Ureter (tissue), 1 donor: ENCODE results near the gene TXNDC16. TPM values are rescaled to one million over a fixed set of nuclear protein-coding genes. Genes with fewer than 3 reads are reported as not detected.
"Not testable (repeated sequence)": the region's sequence is repeated elsewhere in the genome, so short reads cannot be mapped to it uniquely, and the experiment has no call there.

Experiments
- DNase-seq: peaks from one replicate; pipeline ENCODE4 v3.0.0-alpha.2; 2020; ENCODE audit warnings: low spot score
- total RNA-seq: library from RNA; stranded (reverse); gene quantifications from one replicate; pipeline ENCODE4 v1.2.4, GENCODE V29; 2023
- donor health status: DM: yes; HTN: yes; CAD: no.

Gene TXNDC16
- total RNA-seq, 1 donor from 2014 or later, result 4.0 TPM

DNA sequence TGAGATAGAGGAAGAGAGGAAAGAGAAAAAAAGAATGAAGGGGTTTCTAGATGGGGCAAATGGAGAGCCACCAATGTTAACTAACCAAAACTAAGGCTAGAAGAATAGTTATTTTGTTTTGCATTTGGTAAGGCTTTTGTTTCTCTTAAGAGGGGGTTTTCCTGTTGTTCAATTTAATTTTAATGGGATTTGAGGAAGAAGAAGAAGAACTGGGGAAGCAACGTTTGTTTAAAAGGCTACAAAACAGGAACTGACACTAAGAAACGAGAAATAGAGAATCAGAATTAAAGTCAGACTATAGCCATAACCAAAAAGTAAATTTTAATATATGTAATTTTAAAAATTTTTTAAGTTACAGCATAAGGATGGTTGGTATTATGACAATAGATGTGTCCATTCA is 13.7 kb downstream of the TXNDC16 start:
- no peak for DNase-seq

DNA sequence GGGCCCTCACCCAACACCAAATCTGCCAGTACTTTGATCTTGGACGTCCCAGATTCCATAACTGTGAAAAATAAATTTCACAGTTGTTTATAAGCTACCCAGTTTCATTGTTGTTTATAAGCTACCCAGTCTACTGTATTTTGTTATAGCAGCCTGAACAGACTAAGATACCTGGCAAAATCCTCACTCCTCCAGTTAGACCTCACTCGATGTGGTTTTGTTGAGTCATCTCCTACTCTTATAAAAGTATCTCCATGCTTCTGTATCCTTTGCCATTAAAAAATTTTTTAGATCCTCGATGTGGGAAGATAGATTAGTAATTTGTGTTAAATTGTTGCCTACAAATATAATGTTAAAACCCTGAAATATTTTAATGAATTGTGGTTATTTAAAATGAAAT is 16.0 kb downstream of the TXNDC16 start:
- DNase-seq, result no peak

DNA sequence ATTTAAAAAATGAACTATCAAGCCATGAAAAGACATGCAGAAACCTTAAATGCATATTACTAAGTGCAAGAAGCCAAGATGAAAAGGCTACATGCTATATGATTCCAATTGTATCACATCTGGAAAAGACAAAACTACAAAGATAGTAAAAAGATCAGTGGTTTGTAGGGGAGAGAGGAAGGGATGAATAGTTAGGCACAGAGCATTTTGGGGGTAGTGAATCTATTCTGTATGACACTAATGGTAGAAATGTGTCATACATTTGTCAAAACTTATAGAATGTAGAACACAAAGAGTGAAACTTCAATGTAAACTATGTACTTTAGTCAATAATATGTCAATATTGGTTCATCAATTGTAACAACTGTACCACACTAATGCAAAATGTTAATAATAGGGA is 20.8 kb downstream of the TXNDC16 start:
- DNase-seq, result no peak

DNA sequence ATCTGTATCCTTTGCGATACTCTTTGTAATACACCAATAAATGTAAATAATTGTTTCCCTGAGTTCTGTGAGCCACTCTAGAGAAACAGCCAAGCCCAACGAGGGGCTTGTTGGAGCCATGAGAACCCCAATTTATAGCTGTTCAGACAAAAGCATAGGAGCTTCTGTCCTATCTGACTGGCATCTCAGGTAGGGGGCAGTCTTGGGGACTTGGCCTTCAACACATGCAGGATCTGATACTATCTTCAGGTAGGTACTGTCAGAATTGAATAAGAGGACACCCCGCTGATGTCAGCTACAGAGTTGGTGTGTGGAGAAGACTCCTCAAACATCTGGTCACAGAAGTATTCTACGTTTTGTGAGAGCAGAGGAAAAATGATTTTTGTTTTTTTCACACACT is 25.3 kb downstream of the TXNDC16 start:
- DNase-seq, result no peak

DNA sequence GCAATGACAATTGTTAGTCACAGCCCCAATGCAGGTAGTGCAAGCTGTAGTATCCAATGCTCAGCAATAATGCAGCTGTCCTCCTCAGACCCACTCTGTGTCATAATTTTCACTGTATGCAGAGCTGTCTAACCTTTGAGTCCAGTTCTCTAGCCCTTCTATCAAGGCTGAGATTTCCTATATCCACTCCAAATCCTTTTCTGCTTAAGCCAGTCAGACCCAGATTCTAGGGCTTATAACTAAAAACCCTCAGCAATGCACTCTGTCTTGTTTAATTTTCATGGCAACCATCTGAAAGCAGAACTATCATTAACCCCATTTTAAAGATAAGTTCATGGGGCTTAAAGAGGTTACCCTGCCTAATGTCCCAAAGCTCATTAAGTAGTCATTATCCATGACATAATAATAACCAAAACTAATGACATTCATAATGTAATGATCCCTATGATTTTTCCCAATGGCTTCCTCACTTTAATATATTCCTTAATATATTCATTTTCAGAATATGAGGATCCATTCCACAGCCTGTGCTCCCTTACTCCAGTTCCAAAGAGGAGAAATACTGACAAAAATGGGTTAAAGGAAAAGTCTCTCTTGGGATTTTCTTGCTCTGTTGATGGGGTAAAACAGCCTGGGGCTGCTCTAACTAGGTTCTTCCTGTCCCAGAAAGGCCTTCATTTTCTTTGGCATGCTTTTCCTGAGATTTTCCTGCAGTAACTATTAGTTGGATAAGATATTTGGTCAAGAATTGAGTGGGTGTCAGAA is 29.5 kb downstream of the TXNDC16 start:
- no peak for DNase-seq

DNA sequence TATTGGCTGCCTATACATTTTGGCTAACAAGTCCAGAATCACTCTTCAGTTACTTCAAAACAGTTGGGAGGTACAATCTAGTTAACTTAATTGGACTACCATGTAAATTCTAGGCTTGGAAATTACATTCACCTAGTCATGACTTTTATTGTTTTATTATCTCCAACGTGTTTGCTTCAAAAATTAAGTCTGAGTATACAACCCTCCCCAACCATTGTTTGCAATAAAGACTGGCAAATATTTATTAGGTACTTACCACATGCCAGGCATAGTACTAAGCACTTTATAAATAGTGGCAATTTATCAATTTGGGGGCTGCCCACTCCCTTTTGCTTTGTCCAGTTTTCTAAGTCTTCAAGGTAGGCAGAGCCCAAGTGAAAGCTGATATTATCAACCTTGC is 30.3 kb downstream of the TXNDC16 start:
- DNase-seq, result no peak

DNA sequence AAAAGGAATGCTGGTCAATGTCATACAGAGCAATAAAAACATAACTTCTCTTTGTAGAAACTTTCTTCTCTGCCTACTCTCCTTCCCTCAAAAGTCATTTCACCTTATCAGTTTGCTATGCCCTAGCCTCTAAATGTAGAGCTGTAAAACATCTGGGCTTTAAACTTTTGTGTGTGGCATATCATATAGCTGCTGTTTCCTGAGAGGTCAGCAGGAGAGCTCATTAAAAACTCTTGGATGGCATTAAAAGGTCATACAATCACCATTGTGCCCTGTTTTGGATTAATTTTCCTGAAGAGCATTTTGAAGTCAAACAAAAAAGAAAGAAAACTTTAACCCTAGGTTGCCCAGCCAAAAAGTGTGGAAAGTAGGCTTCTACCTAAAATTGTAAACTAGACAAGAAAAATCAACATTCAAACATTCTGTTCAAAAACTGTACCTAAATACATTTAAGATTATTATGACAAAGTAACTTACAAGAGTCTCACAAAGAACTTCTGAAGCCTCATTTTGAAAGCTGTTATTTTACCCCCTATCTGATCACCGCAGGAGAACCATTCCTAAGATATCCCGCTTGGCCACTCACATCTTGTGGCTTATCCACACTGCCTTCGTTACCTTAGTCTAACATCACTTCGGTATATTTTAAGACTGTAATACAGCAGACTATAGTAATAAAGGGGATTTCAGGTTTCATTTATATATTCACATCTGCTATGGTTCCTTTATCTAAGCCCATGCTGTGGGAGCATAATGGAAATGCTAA is 38.1 kb downstream of the TXNDC16 start:
- DNase-seq, result no peak

DNA sequence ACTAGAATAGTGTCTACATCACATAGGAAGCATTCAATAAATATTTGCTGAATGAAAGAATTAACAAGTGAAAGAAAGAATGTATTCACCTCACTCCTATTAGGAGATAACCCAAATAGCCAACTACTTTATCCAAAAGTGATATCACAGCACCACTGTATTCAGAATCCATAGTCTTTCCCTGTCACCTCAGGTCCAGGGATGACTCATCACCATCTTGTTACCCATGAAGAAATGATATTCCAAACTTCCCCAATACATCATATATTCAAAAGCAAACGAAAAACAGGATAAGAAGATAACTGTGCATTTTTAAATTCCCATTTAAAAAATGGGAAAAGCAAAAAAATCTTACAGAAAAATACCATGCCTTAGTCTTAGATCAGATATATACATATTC is 39.1 kb downstream of the TXNDC16 start:
- no peak for DNase-seq

DNA sequence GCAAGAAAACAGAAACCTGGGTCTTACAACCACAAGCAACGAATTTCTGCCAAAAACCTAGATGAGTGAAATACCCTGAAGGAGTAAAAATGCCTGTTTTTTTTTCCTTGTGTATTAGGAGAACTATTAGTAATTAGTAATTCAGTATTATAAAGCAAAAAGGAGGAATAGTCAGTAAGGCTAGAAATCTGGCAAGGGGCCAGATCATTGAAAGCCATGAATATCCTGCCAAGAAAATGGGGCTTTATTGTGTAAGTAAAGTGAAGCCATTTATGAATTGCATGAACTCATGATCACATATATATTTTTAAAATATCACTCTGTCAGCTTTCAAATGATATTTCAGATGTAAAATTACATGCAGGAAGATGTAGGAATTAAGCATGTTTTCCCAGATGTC is 57.9 kb downstream of the TXNDC16 start:
- DNase-seq, result no peak

DNA sequence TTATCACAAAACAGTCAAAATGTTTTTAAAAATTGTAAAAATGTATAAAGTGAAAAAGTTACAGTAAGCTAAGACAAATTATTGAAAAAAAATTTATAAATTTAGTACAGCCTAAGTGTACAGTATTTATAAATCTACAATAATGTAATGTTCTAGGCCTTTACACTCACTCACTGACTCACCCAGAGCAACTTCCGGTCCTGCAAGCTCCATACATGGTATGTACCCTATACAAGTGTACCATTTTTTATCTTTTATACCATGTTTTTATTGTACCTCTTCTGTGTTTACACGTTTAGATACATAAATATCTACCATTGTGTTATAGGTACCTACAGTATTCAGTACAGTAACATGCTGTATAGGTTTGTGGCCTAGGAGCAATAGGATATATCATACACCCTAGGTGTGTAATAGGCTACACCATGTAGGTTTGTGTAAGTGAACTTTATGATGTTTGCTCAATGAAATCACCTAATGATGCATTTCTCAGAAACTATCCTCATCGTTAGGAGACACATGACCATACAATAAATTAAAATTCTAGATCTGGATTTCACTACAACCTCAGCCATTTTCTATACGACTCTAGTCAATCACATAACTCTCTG is 66.8 kb downstream of the TXNDC16 start:
- DNase-seq, result no peak

DNA sequence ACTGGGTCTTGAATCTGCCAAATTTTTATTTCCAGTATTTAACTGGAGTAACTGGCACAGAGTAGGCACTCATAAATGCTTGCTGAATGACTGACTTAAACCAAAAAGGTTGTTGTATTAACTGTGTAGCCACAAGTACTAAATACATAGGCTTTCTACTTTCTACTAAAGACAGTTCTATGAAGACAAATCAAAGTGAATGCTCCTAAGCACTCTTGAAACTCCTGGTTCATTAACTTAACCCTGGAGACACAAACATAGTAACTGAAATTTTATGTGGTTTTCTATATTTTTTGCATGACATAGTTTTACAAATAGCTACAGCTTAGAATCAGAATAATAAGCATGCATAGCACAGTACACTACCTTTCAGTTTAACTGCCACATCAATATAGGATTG is 70.4 kb downstream of the TXNDC16 start:
- no peak for DNase-seq

DNA sequence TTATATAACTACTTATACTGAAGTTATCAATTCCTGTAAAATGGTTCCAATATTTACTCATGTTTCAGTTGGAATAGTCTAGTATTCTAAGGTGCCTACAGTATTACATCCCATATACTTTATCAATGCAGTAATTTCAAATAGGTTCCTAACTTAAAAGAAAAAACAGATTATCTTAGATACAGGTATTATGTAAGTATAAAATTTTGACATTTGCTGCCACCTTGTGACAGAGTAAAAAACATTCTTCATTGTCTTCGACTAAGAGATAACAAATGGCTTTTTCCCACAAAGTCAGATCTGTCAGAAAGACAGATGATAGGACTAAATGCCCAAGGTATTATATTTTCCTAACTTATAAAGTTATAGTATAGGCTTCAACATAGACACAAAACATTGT is 78.7 kb downstream of the TXNDC16 start:
- DNase-seq, result no peak

DNA sequence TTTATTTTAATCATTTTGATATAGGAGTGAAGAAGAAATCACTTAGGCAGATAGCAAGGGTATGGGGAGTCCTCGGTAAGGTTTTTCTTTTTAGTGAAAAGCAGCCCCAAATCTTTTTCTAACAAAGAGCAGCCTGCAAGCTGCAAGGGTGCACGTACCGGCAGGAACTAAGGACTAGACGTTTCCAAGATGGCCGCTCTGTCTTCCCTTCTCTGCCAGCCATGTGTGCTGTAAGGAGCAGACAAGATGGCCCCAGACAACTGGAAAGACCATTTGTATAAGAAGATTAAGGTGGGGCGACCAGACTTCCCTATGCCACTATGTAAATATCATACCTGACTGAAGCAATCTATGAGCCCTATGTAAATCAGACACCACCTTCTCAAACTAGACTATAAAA is 79.6 kb downstream of the TXNDC16 start:
- no peak for DNase-seq

DNA sequence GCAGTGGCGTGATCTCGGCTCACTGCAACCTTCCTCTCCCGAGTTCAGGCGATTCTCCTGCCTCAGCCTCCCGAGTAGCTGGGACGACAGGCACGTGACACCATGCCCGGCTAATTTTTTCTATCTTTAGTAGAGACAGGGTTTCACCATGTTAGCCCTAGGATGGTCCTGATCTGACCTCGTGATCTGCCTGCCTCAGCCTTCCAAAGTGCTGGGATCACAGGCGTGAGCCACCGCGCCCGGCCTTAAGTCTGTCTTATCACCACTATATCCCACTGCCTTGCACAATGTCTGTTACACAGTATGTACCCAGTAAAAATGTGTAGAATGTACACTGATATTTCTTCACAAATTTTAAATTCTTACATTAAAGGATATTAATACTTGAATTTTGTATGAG is 80.1 kb downstream of the TXNDC16 start:
- DNase-seq, result not testable (repeated sequence)

DNA sequence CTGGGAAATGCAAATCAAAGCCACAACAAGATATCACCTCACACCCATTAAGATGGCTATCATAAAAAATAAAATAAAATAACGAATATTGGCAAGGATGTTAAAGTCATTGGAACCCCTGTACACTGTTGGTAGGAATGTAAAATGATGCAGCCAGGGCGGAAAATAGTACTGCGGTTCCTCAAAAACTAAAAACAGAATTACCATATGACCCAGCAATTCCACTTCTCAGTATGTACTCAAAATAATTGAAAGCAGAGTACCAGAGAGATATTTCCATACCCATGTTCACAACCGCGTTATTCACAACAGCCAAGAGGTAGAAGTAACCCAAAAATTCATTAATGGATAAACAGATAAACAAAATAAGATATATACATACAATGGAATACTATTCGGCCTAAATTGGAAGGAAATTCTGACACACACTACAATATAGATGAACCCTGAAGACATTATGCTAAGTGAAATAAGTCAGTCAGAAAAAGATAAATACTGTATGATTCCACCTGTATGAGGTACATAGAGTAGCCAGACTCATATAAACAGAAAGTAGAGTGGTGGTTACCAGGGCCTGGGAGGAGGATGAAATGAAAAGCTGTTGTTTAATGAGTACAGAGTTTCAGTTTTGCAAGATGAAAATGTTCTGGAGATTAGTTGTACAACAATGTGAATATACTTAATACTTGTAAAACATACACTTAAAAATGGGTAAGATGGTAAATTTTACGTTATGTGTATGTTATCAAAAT is 84.6 kb downstream of the TXNDC16 start:
- no peak for DNase-seq

DNA sequence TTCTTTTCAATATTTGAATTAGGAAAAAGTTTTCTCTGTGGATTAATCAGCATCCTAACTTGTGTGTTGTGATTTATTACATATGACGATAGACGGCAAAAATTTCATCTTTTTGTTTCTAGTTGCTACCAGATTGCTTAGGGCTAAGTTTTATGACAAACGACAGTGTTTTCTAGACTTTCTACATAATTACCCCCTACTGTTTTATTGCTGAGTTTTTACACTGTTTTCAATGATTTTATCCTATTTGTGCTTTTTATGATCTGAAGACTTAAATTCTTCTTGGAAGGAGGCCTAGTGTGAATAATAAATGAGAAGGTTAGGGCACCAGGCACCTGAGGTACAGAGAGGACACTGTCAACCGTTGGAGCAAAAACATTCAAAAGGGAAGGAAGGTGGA is 88.1 kb downstream of the TXNDC16 start:
- DNase-seq, result no peak

DNA sequence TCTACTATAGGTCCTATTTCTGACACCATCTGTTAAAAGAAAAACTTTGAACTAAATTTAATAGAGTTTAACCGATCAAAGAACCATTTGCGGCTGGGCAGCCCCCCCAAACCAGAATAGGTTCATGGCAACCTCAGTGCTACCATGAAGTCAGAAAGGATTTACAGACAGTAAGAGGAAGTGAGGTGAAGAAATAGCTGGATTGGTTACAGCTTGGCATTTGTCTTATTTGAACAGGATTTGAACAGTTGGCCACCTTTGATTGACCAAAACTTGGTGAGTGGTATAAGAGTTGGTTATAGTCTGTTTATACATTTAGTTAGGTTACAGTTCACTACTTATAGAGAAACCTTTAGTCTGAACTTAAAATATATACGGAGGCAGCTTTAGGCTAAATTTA is 88.9 kb downstream of the TXNDC16 start:
- no peak for DNase-seq

DNA sequence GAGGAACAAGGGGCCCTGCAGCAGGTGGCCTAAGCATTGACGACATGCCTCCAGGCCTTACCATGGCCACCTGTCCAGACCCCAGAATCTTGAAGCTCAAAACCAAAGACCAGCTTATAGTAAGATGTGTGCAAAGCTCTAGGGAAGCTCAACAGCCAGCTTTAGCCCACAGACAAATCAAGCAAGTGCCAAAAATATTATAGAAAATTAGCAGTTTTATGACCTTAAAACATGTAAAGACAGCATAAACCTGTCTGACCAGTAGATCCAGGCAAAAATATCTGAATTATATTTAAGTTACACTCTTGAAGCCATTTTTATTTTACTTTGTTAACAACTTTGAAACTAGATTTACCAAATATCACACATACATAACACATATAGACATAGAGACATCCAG is 90.6 kb downstream of the TXNDC16 start:
- no peak for DNase-seq

DNA sequence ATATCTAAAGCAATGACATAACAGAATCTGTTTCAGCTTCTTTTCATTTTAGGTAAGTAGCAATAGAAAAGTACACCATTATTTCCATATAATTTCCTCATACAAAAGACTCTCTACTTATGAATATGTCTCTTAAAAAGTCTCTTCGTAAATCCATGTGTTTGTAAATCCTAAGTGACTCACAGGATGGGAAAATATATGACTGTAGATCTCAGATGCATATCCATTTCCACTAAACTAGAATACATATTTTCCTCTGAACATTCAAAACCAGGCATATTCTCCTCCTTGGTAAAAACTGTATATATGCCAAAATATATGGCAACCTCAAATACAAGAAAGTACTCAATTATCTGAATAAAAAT is 93.6 kb downstream of the TXNDC16 start:
- DNase-seq, result no peak

DNA sequence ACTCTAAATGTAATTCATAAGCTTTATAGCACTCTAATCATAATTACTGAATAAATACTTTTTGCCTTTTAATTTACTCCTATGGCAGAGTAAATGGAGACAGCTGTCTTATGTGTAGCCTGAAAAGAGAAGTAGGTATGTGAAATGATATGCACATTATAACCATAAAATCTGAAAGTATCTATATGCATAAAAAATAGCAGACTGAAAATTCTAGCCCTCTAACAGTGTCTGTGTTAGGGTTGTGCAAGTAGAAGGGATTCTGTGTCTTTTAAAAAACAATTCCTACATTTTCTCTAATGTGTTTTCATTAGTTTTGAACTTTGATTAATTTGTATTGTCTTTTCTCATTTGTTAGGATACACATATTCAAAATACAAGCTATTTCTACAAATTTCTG is 94.9 kb downstream of the TXNDC16 start:
- DNase-seq, result no peak

DNA sequence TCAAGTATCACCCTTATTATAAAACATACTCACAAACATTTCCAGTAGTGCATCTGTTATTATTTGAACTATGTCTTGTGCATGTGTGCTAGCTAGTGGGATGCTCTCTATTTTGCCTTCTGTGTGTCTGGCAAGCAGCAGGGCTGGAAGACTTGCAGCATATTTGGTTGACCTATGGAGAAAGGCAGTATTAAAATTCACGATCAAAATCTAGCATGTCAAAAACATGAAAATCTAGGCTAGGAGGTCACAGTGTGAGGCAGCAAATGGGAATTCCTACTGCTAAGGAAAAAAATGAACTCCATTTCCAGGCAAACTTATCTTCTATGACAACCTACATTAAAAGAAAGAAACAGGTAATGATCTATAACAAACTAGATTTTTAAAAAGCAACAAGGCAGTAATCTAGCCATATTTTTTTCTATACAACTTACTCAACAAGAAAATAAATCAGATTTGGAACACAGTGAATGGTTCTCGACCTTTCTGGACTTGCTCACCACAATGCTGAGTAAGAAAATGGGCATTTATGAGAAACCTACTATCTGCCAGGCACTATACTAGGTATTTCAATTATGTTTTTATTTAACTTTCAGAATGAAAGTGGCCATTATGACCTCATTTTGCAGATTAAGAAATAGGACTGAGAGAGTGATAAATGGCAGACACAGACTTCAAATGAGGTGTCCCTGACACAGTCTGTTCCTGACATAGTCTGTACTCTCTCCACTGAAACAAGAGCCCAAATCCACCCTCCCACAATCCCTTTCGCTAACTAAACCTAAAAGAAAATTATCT is 96.8 kb downstream of the TXNDC16 start:
- DNase-seq, result no peak

DNA sequence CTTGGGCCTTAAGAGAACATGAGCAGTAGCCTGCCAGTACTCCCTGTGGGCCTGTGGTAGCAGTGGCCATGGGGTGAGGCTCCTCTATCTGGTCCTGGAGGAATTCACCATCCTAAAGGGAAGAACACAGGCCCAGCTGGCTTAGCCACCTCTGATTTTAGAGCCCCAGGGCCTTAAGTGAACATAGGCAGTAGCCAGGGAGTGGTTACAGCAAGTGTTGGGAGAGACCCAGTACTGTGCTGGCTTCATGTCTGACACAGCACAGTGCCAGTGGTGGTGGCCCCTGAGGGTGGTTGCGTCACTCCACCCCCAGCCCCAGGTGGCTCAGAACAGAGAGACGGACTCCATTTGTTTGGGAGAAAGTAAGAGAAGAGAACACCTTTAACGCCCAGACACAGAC is 105.1 kb downstream of the TXNDC16 start:
- DNase-seq, result no peak
